Upper lobe of right lung (tissue), 1 donor: ENCODE data around the gene ARF3. TPM values are rescaled to one million over a fixed set of nuclear protein-coding genes. Genes with fewer than 3 reads are reported as not detected.

Source experiments
- ATAC-seq: fragments of 200-7000 bp; cut with Tn5 transposase; one replicate; pipeline ENCODE4 v1.9.1; 2020; ENCODE audit warnings: mild to moderate bottlenecking, moderate library complexity
- DNase-seq: peaks from one replicate; pipeline ENCODE4 v3.0.0-alpha.2; 2020
- H3K27ac ChIP-seq: fragments of 200-600 bp; one replicate; pipeline ENCODE4 v1.8.0; 2022
- H3K27me3 ChIP-seq: fragments of 200-600 bp; one replicate; pipeline ENCODE4 v1.8.0; 2022; ENCODE audit warnings: mild to moderate bottlenecking
- H3K36me3 ChIP-seq: fragments of 200-600 bp; one replicate; pipeline ENCODE4 v1.8.0; 2022
- H3K4me1 ChIP-seq: fragments of 200-600 bp; one replicate; pipeline ENCODE4 v1.8.0; 2022
- H3K4me3 ChIP-seq: fragments of 200-600 bp; one replicate; pipeline ENCODE4 v1.8.0; 2022; ENCODE audit warnings: mild to moderate bottlenecking
- H3K9me3 ChIP-seq: fragments of 200-600 bp; one replicate; pipeline ENCODE4 v1.8.0; 2022
- CTCF ChIP-seq: fragments of 200-600 bp; IDR thresholded peaks from one replicate; pipeline ENCODE4 v1.8.0; 2022; ENCODE audit warnings: antibody characterized with exemption
- intact Hi-C: fragments of 100-400 bp; cut with DNase I; formaldehyde crosslinking; loops from one replicate; pipeline ENCODE4 v1.11.0; 2022
- total RNA-seq: library from RNA; stranded (reverse); fragmentation: NEBNext Ultra II Directional; extraction: Animal tissue kit (Norgen Biotek cat#: 25700); gene quantifications from one replicate; pipeline ENCODE4 v1.2.1, GENCODE V29; 2021
- donor health status: DM: no; HTN: yes; CAD: no; lungs with severe emphysema.

ARF3 gene
- total RNA-seq, 1 donor from 2014 or later = 146 TPM

DNA sequence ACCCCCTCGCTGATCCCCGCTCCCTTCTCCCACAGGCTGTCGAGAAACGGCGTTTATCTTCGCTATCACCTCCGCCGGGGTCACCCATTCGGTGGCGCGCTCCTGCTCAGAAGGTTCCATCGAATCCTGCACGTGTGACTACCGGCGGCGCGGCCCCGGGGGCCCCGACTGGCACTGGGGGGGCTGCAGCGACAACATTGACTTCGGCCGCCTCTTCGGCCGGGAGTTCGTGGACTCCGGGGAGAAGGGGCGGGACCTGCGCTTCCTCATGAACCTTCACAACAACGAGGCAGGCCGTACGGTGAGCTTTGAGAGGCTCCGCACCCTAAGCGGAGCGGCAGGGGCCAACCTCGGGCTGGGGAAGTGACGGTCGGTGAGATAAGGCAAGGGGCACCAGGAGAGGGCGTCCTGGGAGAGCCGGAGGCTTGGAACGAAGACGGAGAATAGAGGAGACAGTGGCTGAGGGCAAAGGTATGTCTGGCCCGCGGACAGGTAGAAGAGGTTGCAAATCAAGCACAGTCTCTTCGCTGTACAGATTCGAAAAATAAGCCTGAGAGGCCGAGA is 23.2 kb upstream of the ARF3 start:
- no peak overlapping the region for H3K27ac ChIP-seq
- intact Hi-C loops = no loop called here
- peak overlapping the region; percentile 42 for H3K4me3 ChIP-seq

DNA sequence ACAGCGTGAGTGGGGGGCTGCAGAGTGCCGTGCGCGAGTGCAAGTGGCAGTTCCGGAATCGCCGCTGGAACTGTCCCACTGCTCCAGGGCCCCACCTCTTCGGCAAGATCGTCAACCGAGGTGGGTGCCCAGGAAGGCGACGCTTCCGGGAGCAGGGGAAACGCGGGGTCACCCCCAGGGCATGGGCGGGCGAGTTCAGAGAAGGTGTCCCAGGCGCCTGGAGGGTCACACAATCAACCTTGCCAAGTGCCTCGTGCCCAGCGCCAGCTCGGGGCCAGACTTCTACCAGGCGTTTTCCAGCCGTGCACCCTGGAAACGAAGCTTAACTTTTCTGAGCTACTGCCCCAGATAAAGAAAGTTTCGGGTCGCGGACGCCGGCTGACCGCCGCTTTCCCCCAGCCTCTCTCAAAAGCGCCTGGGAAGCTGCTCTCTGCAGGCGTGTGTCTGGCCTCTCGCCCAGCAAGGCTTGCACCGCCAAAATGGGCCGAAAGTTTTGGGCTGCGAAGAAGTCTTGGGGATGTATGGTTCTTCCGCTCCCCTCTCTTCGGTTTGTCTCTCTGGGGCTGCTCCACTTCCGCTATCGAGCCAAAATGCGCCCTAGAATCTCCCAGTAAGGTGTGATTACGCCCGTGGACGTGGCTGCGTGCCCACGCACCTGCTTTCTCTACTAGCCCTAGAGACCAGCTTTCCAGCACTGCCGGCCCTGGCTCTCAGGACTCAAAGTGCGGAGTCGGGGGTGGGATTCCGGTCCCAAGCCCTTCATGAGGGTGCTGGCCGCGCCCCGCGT is 22.5 kb upstream of the ARF3 start:
- peaks cover 37% of the 10 kb centered on the region for H3K4me1 ChIP-seq
- DNase-seq = no peak
- no peaks in the 10 kb centered on the region for H3K9me3 ChIP-seq
- H3K27ac ChIP-seq = no peak overlapping the region
- intact Hi-C loops = no loop called here
- peak overlapping the region; percentile 42 for H3K4me3 ChIP-seq
- H3K27me3 ChIP-seq = peaks cover 87% of the 10 kb centered on the region
- no peaks in the 10 kb centered on the region for H3K36me3 ChIP-seq
- TF ChIP-seq CTCF = no peak
- ATAC-seq = no peak

More for the DNA sequence above, 23.2 kb upstream of the ARF3 start:
- TF ChIP-seq CTCF = no peak
- ATAC-seq (peak; percentile 7), DNase-seq (no peak)
- H3K9me3 ChIP-seq = no peaks in the 10 kb centered on the region
- peaks cover 37% of the 10 kb centered on the region for H3K4me1 ChIP-seq
- H3K36me3 ChIP-seq = no peaks in the 10 kb centered on the region
- H3K27me3 ChIP-seq = peaks cover 86% of the 10 kb centered on the region

- H3K27me3 ChIP-seq = peaks cover 91% of the 10 kb centered on the region
- DNase-seq (no peak), ATAC-seq (peak; percentile 1)
- H3K4me3 ChIP-seq = peak overlapping the region; percentile 42
- TF ChIP-seq CTCF = no peak
- no peaks in the 10 kb centered on the region for H3K9me3 ChIP-seq
- H3K4me1 ChIP-seq = peaks cover 38% of the 10 kb centered on the region
- H3K27ac ChIP-seq = no peak overlapping the region
- H3K36me3 ChIP-seq = no peaks in the 10 kb centered on the region
- intact Hi-C loops = no loop called here
Observed at GRCh38 chr12:48978741-48979601, 21.7 kb upstream of the ARF3 start.

GRCh38 chr12:48978291-48978740 is 21.0 kb upstream of the ARF3 start, which contains the start of gene WNT1:
Gene WNT1, plus strand, starts transcription at chr12:48978322. Its CDS starts 329 bp downstream, at chr12:48978651.
- peak; percentile 2 for ATAC-seq
- no peaks in the 10 kb centered on the region for H3K9me3 ChIP-seq
- H3K4me3 ChIP-seq = peak within 1 kb of the TSS; percentile 42
- intact Hi-C loops = no loop called here
- peak; percentile 5 for TF ChIP-seq CTCF
- peaks cover 91% of the 10 kb centered on the region for H3K27me3 ChIP-seq
- DNase-seq = no peak
- no peak within 1 kb of the TSS for H3K27ac ChIP-seq
- peaks cover 44% of the 10 kb centered on the region for H3K4me1 ChIP-seq
- no peaks in the 10 kb centered on the region for H3K36me3 ChIP-seq
